ENCODE measurements around the gene CHP2. TPM values are rescaled to one million over a fixed set of nuclear protein-coding genes. Genes with fewer than 3 reads are reported as not detected.
"Not testable (repeated sequence)": the region's sequence is repeated elsewhere in the genome, so short reads cannot be mapped to it uniquely, and the experiment has no call there.

CHP2 gene
- total and polyA plus RNA-seq, 2 donors (not counting 3 experiments of a cell fraction or from before 2014, with no cell fraction given), result not detected

DNA sequence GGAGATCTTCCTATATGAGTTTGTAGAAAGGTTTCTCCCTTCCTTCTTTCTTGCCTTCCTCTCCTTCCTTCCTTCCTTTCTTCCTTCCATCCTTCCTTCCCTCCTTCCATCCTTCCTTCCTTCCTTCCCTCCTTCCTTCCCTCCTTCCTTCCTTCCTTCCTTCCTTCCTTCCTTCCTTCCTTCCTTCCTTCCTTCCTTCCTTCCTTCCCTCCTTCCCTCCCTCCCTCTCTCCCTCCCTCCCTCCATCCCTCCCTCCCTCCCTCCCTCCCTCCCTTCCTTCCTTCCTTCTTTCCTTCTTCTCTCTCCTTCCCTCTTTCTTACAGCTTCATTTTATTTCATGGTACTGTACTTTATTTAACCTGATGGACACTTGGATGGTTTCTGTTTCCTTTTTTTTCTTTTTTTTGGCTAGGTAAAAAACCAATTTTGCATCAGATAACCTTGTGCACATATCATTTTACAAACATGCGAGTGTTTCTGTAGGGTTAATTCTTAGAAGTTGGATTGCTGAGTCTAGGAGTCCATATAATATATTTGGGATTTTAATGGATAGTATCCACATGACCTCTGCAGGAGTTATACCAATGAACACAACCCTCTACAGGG lies 17.3 kb upstream of the CHP2 start:
- CTCF ChIA-PET, result interaction anchor here (1.7 to 2.0 kb wide), 2 partner anchors 273 to 767 kb away, joined by 6 to 12 read pairs; no protein-coding TSS in a partner anchor
- DNase-seq (ENCODE audit: low read depth, low spot score); BruUV-seq (replicated peaks); H4K20me1 ChIP-seq (replicated peaks; ENCODE audit: control insufficient read depth, extremely low read depth, insufficient read depth, low read length); H2AFZ ChIP-seq (ENCODE audit: low read depth, low read length); H3K4me3 ChIP-seq (replicated peaks in 1 of 3; ENCODE audit: insufficient read depth in 1 of 3, low read depth in 1 of 3, low read length in 3 of 3); H3K4me1 ChIP-seq (ENCODE audit: control insufficient read depth, extremely low read depth, insufficient read depth, low read length); POLR2A ChIA-PET; intact Hi-C loops (cut with micrococcal nuclease); H3K27me3 ChIP-seq (ENCODE audit: control insufficient read depth in 2 of 2, insufficient read depth in 2 of 2, low read length in 2 of 2); H3K36me3 ChIP-seq (ENCODE audit: control insufficient read depth in 2 of 2, extremely low read depth in 1 of 2, insufficient read depth in 2 of 2, low read length in 2 of 2); H3K79me2 ChIP-seq (ENCODE audit: control insufficient read depth, insufficient read depth, low read length); H3K27ac ChIP-seq (ENCODE audit: insufficient read depth, low read depth, low read length); FAIRE-seq; H3K9me3 ChIP-seq (replicated peaks; ENCODE audit: control insufficient read depth, insufficient read depth, low read length); H3K9me1 ChIP-seq (replicated peaks; ENCODE audit: control insufficient read depth, extremely low read depth, insufficient read depth, low read length); H3K4me2 ChIP-seq (ENCODE audit: insufficient read depth, low read length); dilution Hi-C loops (cut with MboI; ENCODE audit: extremely low pct_ligation_motif_present, low sequenced_read_pairs); H3K9ac ChIP-seq (replicated peaks; ENCODE audit: extremely low read depth, insufficient read depth, low read length): not testable (repeated sequence)

DNA sequence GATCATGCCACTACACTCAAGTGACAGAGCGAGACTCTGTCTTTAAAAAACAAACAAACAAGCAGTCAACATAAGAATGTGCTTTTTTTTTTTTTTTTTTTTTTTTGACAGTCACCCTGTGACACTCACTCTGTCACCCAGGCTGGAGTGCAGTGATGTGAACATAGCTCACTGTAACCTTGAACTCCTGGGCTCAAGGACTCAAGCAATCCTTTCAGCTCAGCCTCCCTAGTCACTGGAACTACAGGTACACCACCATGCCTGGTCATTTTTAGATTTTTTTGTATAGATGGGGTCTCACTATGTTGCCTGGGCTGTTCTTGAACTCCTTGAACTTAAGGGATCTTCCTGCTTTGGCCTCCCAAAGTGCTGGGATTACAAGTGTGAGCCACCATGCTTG lies 15.3 kb upstream of the CHP2 start:
- intact Hi-C loops (cut with micrococcal nuclease) (no loop called here), dilution Hi-C loops (cut with MboI; ENCODE audit: extremely low pct_ligation_motif_present, low sequenced_read_pairs) (no loop called here)
- TF ChIP-seq JUN (IDR thresholded peaks at IDR 0.05; ENCODE audit: borderline replicate concordance, insufficient read depth, insufficient read length, low read depth) (no peak), EZH2 (IDR thresholded peaks at IDR 0.05; ENCODE audit: borderline replicate concordance, low read depth, low read length, severe bottlenecking) (no peak), POLR2A (IDR thresholded peaks at IDR 0.05; ENCODE audit: low read depth, low read length) (no peak), MYC (IDR thresholded peaks at IDR 0.05; ENCODE audit: low read depth, low read length) (no peak), POLR2AphosphoS5 (IDR thresholded peaks at IDR 0.05; ENCODE audit: insufficient read depth, low read depth, low read length) (no peak), GATA2 (IDR thresholded peaks at IDR 0.05; ENCODE audit: insufficient read depth, insufficient read length, low read depth, low read length) (no peak), FOS (IDR thresholded peaks at IDR 0.05; ENCODE audit: borderline replicate concordance, insufficient read depth, low read length) (no peak)
- TF ChIP-seq, protein P1, sequence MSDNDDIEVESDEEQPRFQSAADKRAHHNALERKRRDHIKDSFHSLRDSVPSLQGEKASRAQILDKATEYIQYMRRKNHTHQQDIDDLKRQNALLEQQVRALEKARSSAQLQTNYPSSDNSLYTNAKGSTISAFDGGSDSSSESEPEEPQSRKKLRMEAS (IDR thresholded peaks at IDR 0.05; ENCODE audit: insufficient read depth, insufficient read length), result no peak
- TF ChIP-seq, protein P2, sequence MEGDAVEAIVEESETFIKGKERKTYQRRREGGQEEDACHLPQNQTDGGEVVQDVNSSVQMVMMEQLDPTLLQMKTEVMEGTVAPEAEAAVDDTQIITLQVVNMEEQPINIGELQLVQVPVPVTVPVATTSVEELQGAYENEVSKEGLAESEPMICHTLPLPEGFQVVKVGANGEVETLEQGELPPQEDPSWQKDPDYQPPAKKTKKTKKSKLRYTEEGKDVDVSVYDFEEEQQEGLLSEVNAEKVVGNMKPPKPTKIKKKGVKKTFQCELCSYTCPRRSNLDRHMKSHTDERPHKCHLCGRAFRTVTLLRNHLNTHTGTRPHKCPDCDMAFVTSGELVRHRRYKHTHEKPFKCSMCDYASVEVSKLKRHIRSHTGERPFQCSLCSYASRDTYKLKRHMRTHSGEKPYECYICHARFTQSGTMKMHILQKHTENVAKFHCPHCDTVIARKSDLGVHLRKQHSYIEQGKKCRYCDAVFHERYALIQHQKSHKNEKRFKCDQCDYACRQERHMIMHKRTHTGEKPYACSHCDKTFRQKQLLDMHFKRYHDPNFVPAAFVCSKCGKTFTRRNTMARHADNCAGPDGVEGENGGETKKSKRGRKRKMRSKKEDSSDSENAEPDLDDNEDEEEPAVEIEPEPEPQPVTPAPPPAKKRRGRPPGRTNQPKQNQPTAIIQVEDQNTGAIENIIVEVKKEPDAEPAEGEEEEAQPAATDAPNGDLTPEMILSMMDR (IDR thresholded peaks at IDR 0.05; ENCODE audit: extremely low read depth in 1 of 2, insufficient read depth in 1 of 2, low read depth in 1 of 2, low read length in 2 of 2), result no peak
- FAIRE-seq (no peak), DNase-seq (ENCODE audit: low read depth, low spot score) (no peak)
- H3K4me1 ChIP-seq (ENCODE audit: control insufficient read depth, extremely low read depth, insufficient read depth, low read length), result no peaks in the 10 kb centered on the region
- H3K9me1 ChIP-seq (replicated peaks; ENCODE audit: control insufficient read depth, extremely low read depth, insufficient read depth, low read length), result no peaks in the 10 kb centered on the region
- no peak overlapping the region for H3K4me2 ChIP-seq (ENCODE audit: insufficient read depth, low read length)
- no peak overlapping the region for H3K9ac ChIP-seq (replicated peaks; ENCODE audit: extremely low read depth, insufficient read depth, low read length)
- H3K27me3 ChIP-seq (ENCODE audit: control insufficient read depth in 2 of 2, insufficient read depth in 2 of 2, low read length in 2 of 2), result no peaks in the 10 kb centered on the region
- H2AFZ ChIP-seq (ENCODE audit: low read depth, low read length), result no peak overlapping the region
- ChIA-PET POLR2A (no interaction called here), CTCF (interaction anchor here (0.7 kb wide), 1 partner anchor 225 kb away, joined by 3 read pairs; no protein-coding TSS in a partner anchor)
- no peak overlapping the region for H3K27ac ChIP-seq (ENCODE audit: insufficient read depth, low read depth, low read length)
- H3K4me3 ChIP-seq (replicated peaks in 1 of 3; ENCODE audit: insufficient read depth in 1 of 3, low read depth in 1 of 3, low read length in 3 of 3), result no peak overlapping the region
- no peaks in the 10 kb centered on the region for H4K20me1 ChIP-seq (replicated peaks; ENCODE audit: control insufficient read depth, extremely low read depth, insufficient read depth, low read length)
- H3K79me2 ChIP-seq (ENCODE audit: control insufficient read depth, insufficient read depth, low read length), result no peaks in the 10 kb centered on the region
- BruUV-seq (replicated peaks), result no TSS peak
- no peaks in the 10 kb centered on the region for H3K9me3 ChIP-seq (replicated peaks; ENCODE audit: control insufficient read depth, insufficient read depth, low read length)
- no peaks in the 10 kb centered on the region for H3K36me3 ChIP-seq (ENCODE audit: control insufficient read depth in 2 of 2, extremely low read depth in 1 of 2, insufficient read depth in 2 of 2, low read length in 2 of 2)

Measured in endothelial cell of umbilical vein (primary cell).